Gastrocnemius medialis (tissue), 4 donors: ENCODE data around the gene RAB3GAP1. TPM values are rescaled to one million over a fixed set of nuclear protein-coding genes. Genes with fewer than 3 reads are reported as not detected.

Source experiments
- ATAC-seq, 2 donors: fragments of 150-250 bp; one replicate each; pipeline ENCODE4 v1.9.1; 2016
- DNase-seq, 2 donors: peaks; one replicate each; pipeline ENCODE4 v3.0.0-alpha.2; 2019
- H3K27ac ChIP-seq, 4 donors: fragments of 200-600 bp; sonication (generic); 1 replicate in 1 of 4; 2 replicates in 3 of 4; pipeline ENCODE4 v1.5.1; 2016 to 2018; ENCODE audit warnings: mild to moderate bottlenecking in 2 of 4, moderate library complexity in 1 of 4
- H3K27me3 ChIP-seq, 3 donors: fragments of 200-600 bp; sonication (generic) in 2 of 3; 1 replicate in 1 of 3; 2 replicates in 2 of 3; pipeline versions ENCODE4 v1.5.1 to v1.6.0; 2016 to 2019; ENCODE audit warnings: mild to moderate bottlenecking in 1 of 3, moderate library complexity in 1 of 3
- H3K36me3 ChIP-seq, 2 donors: fragments of 200-600 bp; sonication (generic) in 1 of 2; one replicate each; pipeline ENCODE4 v1.5.1; 2017 to 2018
- H3K4me1 ChIP-seq, 2 donors: fragments of 200-600 bp; sonication (generic) in 1 of 2; one replicate each; pipeline ENCODE4 v1.5.1; 2016 to 2017; ENCODE audit warnings: mild to moderate bottlenecking in 2 of 2
- H3K4me3 ChIP-seq, 4 donors: fragments of 200-600 bp; sonication (generic) in 3 of 4; 1 replicate in 1 of 4; 2 replicates in 3 of 4; pipeline ENCODE4 v1.5.1; 2016 to 2019; ENCODE audit warnings: mild to moderate bottlenecking in 2 of 4
- H3K9me3 ChIP-seq, 3 donors: fragments of 200-600 bp; sonication (generic) in 2 of 3; 1 replicate in 1 of 3; 2 replicates in 2 of 3; pipeline ENCODE4 v1.5.1; 2016 to 2019
- POLR2A ChIP-seq, 2 donors: fragments of 450-650 bp; IDR thresholded peaks; one replicate each; pipeline ENCODE4 v1.6.1; 2017; ENCODE audit warnings: antibody characterized with exemption in 2 of 2, mild to moderate bottlenecking in 2 of 2, moderate library complexity in 2 of 2
- in situ Hi-C, 4 donors: fragments of 200-750 bp; cut with MboI; loops; one replicate each; pipeline versions ENCODE4 v1.15.0 to v1.8.0; 2017; ENCODE audit warnings: low sequenced_read_pairs in 4 of 4
- intact Hi-C: fragments of 100-400 bp; cut with DNase I; formaldehyde crosslinking; loops from one replicate; pipeline ENCODE4 v1.15.1; 2023; ENCODE audit warnings: low total_unique reads
- total RNA-seq, 4 donors: library from RNA; depleted of rRNA; stranded (reverse); fragments of >200 nt; gene quantifications; one replicate each; pipeline versions ENCODE4 v1.1.0 to v1.2.3, GENCODE V29; 2016
- TF ChIP-seq, protein P1 (sequence below), 5 experiments: fragments of 450-650 bp in 3 of 5; fragments of 200-600 bp in 2 of 5; sonication (generic) in 2 of 5; IDR thresholded peaks in 4 of 5; conservative IDR thresholded peaks in 1 of 5; 1 replicate in 4 of 5; 2 replicates in 1 of 5; pipeline ENCODE4 v1.5.1; 2016 to 2019; ENCODE audit warnings: antibody characterized with exemption in 5 of 5, mild to moderate bottlenecking in 3 of 5, moderate library complexity in 3 of 5

RAB3GAP1 gene
- total RNA-seq, 4 donors from 2014 or later, result 44.3 to 51.7 (median 46.5) TPM

DNA sequence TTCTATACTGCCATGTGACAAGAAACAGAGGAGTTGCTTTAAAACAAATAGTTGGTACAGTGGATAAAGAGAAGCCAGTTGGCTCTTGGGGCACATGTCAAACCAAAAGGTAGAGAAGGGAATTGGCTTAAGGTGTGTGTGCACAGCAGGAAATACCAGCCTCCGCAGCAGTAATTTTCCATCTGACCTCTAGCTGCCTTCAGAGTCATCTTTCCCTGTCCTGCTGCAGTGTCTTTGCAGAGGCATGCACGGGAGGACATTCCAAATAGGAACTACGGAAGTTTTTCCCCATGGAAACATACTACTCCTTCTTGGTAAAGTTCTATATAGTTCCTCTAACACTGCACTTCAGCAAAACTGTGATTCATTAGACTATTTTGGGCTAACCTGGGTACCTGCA, 99.5 kb downstream of the RAB3GAP1 start:
- Histone ChIP-seq H3K4me3 (no peak overlapping the region), H3K27ac (no peak overlapping the region), H3K36me3 (peaks cover 0 to 61% of the 10 kb centered on the region in 2 donors), H3K9me3 (no peaks in the 10 kb centered on the region), H3K27me3 (no peaks in the 10 kb centered on the region), H3K4me1 (peaks cover 0 to 7% of the 10 kb centered on the region in 2 donors)
- TF ChIP-seq, protein P1, sequence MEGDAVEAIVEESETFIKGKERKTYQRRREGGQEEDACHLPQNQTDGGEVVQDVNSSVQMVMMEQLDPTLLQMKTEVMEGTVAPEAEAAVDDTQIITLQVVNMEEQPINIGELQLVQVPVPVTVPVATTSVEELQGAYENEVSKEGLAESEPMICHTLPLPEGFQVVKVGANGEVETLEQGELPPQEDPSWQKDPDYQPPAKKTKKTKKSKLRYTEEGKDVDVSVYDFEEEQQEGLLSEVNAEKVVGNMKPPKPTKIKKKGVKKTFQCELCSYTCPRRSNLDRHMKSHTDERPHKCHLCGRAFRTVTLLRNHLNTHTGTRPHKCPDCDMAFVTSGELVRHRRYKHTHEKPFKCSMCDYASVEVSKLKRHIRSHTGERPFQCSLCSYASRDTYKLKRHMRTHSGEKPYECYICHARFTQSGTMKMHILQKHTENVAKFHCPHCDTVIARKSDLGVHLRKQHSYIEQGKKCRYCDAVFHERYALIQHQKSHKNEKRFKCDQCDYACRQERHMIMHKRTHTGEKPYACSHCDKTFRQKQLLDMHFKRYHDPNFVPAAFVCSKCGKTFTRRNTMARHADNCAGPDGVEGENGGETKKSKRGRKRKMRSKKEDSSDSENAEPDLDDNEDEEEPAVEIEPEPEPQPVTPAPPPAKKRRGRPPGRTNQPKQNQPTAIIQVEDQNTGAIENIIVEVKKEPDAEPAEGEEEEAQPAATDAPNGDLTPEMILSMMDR (IDR thresholded peaks at IDR 0.05 in 4 of 5, conservative IDR thresholded peaks at IDR 0.05 in 1 of 5), result no peak
- no peak for TF ChIP-seq POLR2A (IDR thresholded peaks at IDR 0.05)
- ATAC-seq (no peak), DNase-seq (no peak)
- in situ Hi-C loops (no loop called here), intact Hi-C loops (no loop called here)

DNA sequence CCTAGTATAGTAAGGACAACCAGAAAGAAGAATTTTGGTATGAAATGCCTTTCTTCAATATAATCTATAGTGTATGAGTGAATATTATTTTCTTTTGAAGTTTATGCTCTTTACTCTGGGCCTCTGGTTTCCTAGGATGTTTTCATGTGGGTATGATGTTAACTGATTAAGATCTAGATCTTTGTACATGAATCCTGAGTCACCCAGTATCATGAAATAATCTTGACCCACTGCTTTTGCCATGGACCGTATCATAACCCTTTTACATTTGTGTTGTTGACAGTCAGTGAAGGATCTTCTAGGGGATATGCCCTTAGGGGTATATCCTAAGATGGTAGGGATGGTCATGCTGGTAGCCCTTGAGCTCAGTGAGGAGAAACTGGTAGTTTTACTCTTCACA, 100.3 kb downstream of the RAB3GAP1 start:
- intact Hi-C loops (no loop called here), in situ Hi-C loops (no loop called here)
- Histone ChIP-seq H3K4me3 (no peak overlapping the region), H3K27me3 (no peaks in the 10 kb centered on the region), H3K36me3 (peaks cover 0 to 66% of the 10 kb centered on the region in 2 donors), H3K4me1 (peaks cover 0 to 7% of the 10 kb centered on the region in 2 donors), H3K27ac (no peak overlapping the region), H3K9me3 (no peaks in the 10 kb centered on the region)
- DNase-seq (no peak), ATAC-seq (no peak)
- TF ChIP-seq POLR2A (IDR thresholded peaks at IDR 0.05), result no peak
- TF ChIP-seq, protein P1 (IDR thresholded peaks at IDR 0.05 in 4 of 5, conservative IDR thresholded peaks at IDR 0.05 in 1 of 5), result no peak

DNA sequence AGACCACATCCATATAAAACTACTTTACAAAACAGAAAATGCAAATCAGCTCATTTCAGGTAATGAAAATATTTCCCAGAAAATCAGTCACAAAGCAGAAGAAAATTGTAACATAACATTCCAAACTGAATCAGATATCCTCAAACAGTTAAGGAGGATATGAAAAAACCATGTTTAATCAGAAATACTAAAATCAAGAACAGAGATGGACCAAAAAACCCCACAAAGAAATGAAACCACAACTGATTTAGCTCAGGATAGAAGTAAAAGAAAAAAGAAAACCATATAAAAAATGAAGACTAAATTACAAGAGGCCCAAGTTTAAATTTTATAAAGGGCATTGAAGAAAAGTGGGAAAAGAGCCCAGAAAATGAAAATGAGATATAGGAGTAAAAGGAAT, 102.9 kb downstream of the RAB3GAP1 start:
- in situ Hi-C loops, result no loop called here
- Histone ChIP-seq H3K36me3 (peaks cover 0 to 86% of the 10 kb centered on the region in 2 donors), H3K4me3 (no peak overlapping the region), H3K27me3 (no peaks in the 10 kb centered on the region), H3K9me3 (no peaks in the 10 kb centered on the region), H3K27ac (no peak overlapping the region), H3K4me1 (no peaks in the 10 kb centered on the region)
- intact Hi-C loops, result no loop called here
- TF ChIP-seq, protein P1 (IDR thresholded peaks at IDR 0.05 in 4 of 5, conservative IDR thresholded peaks at IDR 0.05 in 1 of 5), result no peak
- TF ChIP-seq POLR2A (IDR thresholded peaks at IDR 0.05), result no peak
- DNase-seq (no peak), ATAC-seq (no peak)

DNA sequence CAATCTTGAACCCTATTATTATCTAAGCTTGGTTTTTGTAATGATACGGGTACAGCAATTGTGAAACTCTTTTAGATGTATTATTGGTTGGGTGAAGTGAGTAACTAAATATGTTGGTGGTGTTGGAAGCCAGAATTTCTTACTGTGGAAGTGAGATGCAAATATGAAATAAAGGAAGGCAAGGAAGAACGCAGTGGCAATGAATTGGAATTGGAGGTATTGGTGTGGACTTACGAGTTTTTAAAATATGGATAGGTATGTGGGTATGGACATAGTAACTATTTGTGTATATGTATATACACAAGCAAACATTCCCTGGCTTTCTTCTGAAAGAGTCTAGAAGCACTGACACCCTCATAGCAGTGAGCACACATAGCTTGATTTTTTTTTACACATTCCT, 105.8 kb downstream of the RAB3GAP1 start:
- DNase-seq, result no peak
- TF ChIP-seq POLR2A (IDR thresholded peaks at IDR 0.05), result no peak
- TF ChIP-seq, protein P1 (IDR thresholded peaks at IDR 0.05 in 4 of 5, conservative IDR thresholded peaks at IDR 0.05 in 1 of 5), result no peak
- Histone ChIP-seq H3K27ac (no peak overlapping the region), H3K4me1 (no peaks in the 10 kb centered on the region), H3K4me3 (no peak overlapping the region), H3K9me3 (no peaks in the 10 kb centered on the region), H3K36me3 (peaks cover 0 to 68% of the 10 kb centered on the region in 2 donors), H3K27me3 (no peaks in the 10 kb centered on the region)
- in situ Hi-C loops, result no loop called here
- intact Hi-C loops, result no loop called here
- ATAC-seq, result no peak

DNA sequence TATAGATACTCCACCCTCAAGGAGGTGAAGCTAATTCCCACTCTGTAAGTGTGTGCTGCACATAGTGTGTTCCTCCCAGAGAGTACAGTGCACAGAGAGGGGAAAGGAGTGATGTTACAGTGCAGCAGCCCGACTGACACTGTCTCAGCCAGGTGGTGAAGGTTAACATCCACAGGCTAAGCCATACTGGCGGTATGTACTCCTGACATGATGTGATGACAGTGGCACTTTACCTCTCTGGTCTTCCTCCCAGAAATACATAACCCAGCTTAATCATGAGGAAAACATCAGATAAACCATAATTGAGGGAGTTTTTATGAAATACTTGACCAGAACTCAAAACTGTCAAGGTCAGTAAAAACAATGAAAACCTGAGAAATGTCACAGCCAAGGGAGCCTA, 107.1 kb downstream of the RAB3GAP1 start:
- intact Hi-C loops (no loop called here), in situ Hi-C loops (no loop called here)
- H3K36me3 ChIP-seq, result peaks cover 0 to 63% of the 10 kb centered on the region in 2 donors
- no peak overlapping the region for H3K4me3 ChIP-seq
- no peaks in the 10 kb centered on the region for H3K9me3 ChIP-seq
- ATAC-seq (no peak), DNase-seq (no peak)
- H3K27ac ChIP-seq, result no peak overlapping the region
- H3K4me1 ChIP-seq, result no peaks in the 10 kb centered on the region
- no peaks in the 10 kb centered on the region for H3K27me3 ChIP-seq
- no peak for TF ChIP-seq POLR2A (IDR thresholded peaks at IDR 0.05)
- TF ChIP-seq, protein P1 (IDR thresholded peaks at IDR 0.05 in 4 of 5, conservative IDR thresholded peaks at IDR 0.05 in 1 of 5), result no peak
